BLaER1 (cell line): Measurements from ENCODE around the gene RGS11.

ENCODE experiments used
- H3K27ac ChIP-seq: shearing (Covaris generic); formaldehyde crosslinking; 2 replicates; pipeline ENCODE4 v1.8.1; 2022
- H3K27me3 ChIP-seq: shearing (Covaris generic); formaldehyde crosslinking; 2 replicates; pipeline ENCODE4 v1.8.1; 2022
- H3K36me3 ChIP-seq: shearing (Covaris generic); formaldehyde crosslinking; 2 replicates; pipeline ENCODE4 v1.8.1; 2022
- H3K4me1 ChIP-seq: shearing (Covaris generic); formaldehyde crosslinking; 2 replicates; pipeline ENCODE4 v1.8.1; 2022
- H3K4me2 ChIP-seq: shearing (Covaris generic); formaldehyde crosslinking; 2 replicates; pipeline ENCODE4 v1.8.1; 2022
- H3K4me3 ChIP-seq: shearing (Covaris generic); formaldehyde crosslinking; 2 replicates; pipeline ENCODE4 v1.8.1; 2022
- H3K9ac ChIP-seq: shearing (Covaris generic); formaldehyde crosslinking; 2 replicates; pipeline ENCODE4 v1.8.1; 2022
- H3K9me3 ChIP-seq: shearing (Covaris generic); formaldehyde crosslinking; 2 replicates; pipeline ENCODE4 v1.8.1; 2022
- H4K20me1 ChIP-seq: shearing (Covaris generic); formaldehyde crosslinking; 2 replicates; pipeline ENCODE4 v1.8.1; 2022
- Cebpa-rat ChIP-seq: shearing (Covaris generic); IDR thresholded peaks from 2 replicates; pipeline ENCODE4 v1.8.1; 2022

Gene RGS11

GRCh38 chr16:275786-276232 is at the start of gene RGS11:
TSS of gene RGS11 (minus strand) at chr16:275944. CDS start at chr16:275911, 33 bp downstream.
- H3K4me2 ChIP-seq, result peak within 1 kb of the TSS; percentile 57

GRCh38 chr16:324451-325334 is 48.9 kb upstream of the RGS11 start:
- Histone ChIP-seq H3K36me3 (peaks cover 18% of the 10 kb centered on the region; the same call in 1 of the 2 replicates), H3K9me3 (no peaks in the 10 kb centered on the region), H3K4me2 (peak overlapping the region; percentile 98), H3K27ac (peak overlapping the region; percentile 52), H3K4me1 (peaks cover 98% of the 10 kb centered on the region), H3K27me3 (no peaks in the 10 kb centered on the region), H3K4me3 (peak overlapping the region; percentile 61), H3K9ac (peak overlapping the region; percentile 67), H4K20me1 (peaks cover 98% of the 10 kb centered on the region)
- TF ChIP-seq Cebpa-rat, result no peak

More at GRCh38 chr16:275786-276232, at the start of gene RGS11:
- Histone ChIP-seq H3K4me1 (peaks cover 16% of the 10 kb centered on the region), H3K9me3 (no peaks in the 10 kb centered on the region), H3K27ac (no peak within 1 kb of the TSS), H4K20me1 (peaks cover 8% of the 10 kb centered on the region; the same call in 1 of the 2 replicates), H3K9ac (no peak within 1 kb of the TSS), H3K4me3 (no peak within 1 kb of the TSS), H3K36me3 (no peaks in the 10 kb centered on the region), H3K27me3 (peaks cover 66% of the 10 kb centered on the region)
- TF ChIP-seq Cebpa-rat, result no peak

DNA sequence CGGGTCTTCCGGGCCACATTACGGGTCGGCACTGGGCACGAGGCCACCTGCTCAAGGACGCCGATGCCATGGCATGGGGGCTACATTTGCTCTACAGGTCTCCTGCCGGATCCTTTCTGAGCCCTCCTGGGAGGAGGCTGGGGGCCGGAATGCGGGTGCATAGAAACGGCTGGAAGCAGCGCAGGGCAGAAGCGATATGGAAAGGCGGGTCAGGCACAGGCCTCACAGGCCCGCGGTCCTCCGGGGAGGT is 48.4 kb upstream of the RGS11 start:
- Histone ChIP-seq H3K4me1 (peaks cover 98% of the 10 kb centered on the region), H3K9ac (no peak overlapping the region), H3K4me2 (peak overlapping the region; percentile 98), H3K9me3 (no peaks in the 10 kb centered on the region), H3K27me3 (no peaks in the 10 kb centered on the region), H3K27ac (no peak overlapping the region), H3K36me3 (peaks cover 23% of the 10 kb centered on the region), H3K4me3 (peak overlapping the region; percentile 61), H4K20me1 (peaks cover 98% of the 10 kb centered on the region)
- no peak for TF ChIP-seq Cebpa-rat

- H3K4me2 ChIP-seq, result no peak overlapping the region
- no peaks in the 10 kb centered on the region for H3K27me3 ChIP-seq
- no peak for TF ChIP-seq Cebpa-rat
- H3K4me1 ChIP-seq, result peaks cover 89% of the 10 kb centered on the region
- H3K9me3 ChIP-seq, result no peaks in the 10 kb centered on the region
- H3K27ac ChIP-seq, result no peak overlapping the region
- H3K36me3 ChIP-seq, result peaks cover 38% of the 10 kb centered on the region
- no peak overlapping the region for H3K4me3 ChIP-seq
- H3K9ac ChIP-seq, result no peak overlapping the region
- peaks cover 98% of the 10 kb centered on the region for H4K20me1 ChIP-seq
Measured at GRCh38 chr16:322476-323143, 46.9 kb upstream of the RGS11 start.

GRCh38 chr16:321532-321931 is 45.8 kb upstream of the RGS11 start:
- Histone ChIP-seq H4K20me1 (peaks cover 98% of the 10 kb centered on the region), H3K27ac (no peak overlapping the region), H3K9ac (no peak overlapping the region), H3K4me2 (peak overlapping the region; percentile 35), H3K4me3 (no peak overlapping the region), H3K4me1 (peaks cover 87% of the 10 kb centered on the region), H3K36me3 (peaks cover 49% of the 10 kb centered on the region), H3K27me3 (no peaks in the 10 kb centered on the region), H3K9me3 (no peaks in the 10 kb centered on the region)
- no peak for TF ChIP-seq Cebpa-rat

DNA sequence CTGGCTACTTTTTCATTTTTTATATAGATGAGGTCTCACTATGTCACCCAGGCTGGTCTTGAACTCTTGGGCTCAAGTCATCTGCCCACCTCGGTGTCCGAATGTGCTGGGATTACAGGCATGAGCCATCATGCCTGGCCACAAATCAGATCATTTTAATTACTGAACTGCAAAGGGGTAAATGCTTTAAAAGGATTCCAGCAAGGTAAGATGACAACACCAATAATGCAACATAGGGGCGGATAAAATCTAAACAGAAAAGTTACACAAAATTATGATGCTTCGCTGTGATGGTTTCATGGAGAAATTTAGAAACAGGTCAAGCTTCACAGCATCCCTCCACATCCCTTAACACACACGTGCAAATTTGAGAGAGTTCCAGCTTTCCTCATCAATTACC is 44.5 kb upstream of the RGS11 start:
- H4K20me1 ChIP-seq, result peaks cover 98% of the 10 kb centered on the region
- H3K27me3 ChIP-seq, result no peaks in the 10 kb centered on the region
- H3K4me3 ChIP-seq, result no peak overlapping the region
- H3K4me1 ChIP-seq, result peaks cover 87% of the 10 kb centered on the region
- H3K9me3 ChIP-seq, result no peaks in the 10 kb centered on the region
- H3K27ac ChIP-seq, result no peak overlapping the region
- TF ChIP-seq Cebpa-rat, result no peak
- H3K9ac ChIP-seq, result no peak overlapping the region
- peaks cover 49% of the 10 kb centered on the region for H3K36me3 ChIP-seq
- peak overlapping the region; percentile 23; the same call in 1 of the 2 replicates for H3K4me2 ChIP-seq

DNA sequence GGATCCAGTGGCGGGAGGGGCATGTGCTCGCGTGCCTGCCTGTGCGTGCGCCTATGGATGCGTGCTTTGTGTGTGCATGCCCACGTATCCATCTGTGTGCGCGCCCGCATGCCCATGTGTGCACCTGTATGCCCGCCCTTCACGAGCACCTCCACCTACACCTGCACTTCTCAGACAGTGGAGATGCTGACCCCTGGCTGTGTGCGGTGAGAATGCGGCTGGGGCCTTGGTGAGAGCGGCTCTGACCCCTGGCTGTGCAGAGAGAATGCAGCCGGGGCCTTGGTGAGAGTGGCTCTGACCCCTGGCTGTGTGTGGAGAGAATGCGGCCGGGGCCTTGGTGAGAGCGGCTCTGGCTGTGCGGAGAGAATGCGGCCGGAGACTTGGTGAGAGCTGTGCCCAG is 42.9 kb upstream of the RGS11 start:
- Histone ChIP-seq H3K9me3 (no peaks in the 10 kb centered on the region), H4K20me1 (peaks cover 98% of the 10 kb centered on the region), H3K27ac (no peak overlapping the region), H3K4me2 (no peak overlapping the region), H3K36me3 (peaks cover 64% of the 10 kb centered on the region), H3K27me3 (no peaks in the 10 kb centered on the region), H3K4me1 (peaks cover 76% of the 10 kb centered on the region), H3K9ac (no peak overlapping the region), H3K4me3 (no peak overlapping the region)
- TF ChIP-seq Cebpa-rat, result no peak

GRCh38 chr16:317583-317982 is 41.8 kb upstream of the RGS11 start:
- Histone ChIP-seq H3K9me3 (no peaks in the 10 kb centered on the region), H3K4me2 (no peak overlapping the region), H3K9ac (no peak overlapping the region), H3K27me3 (no peaks in the 10 kb centered on the region), H3K4me3 (no peak overlapping the region), H3K27ac (no peak overlapping the region), H4K20me1 (peaks cover 98% of the 10 kb centered on the region), H3K4me1 (peaks cover 66% of the 10 kb centered on the region), H3K36me3 (peaks cover 73% of the 10 kb centered on the region)
- no peak for TF ChIP-seq Cebpa-rat

GRCh38 chr16:316741-317464 is 41.2 kb upstream of the RGS11 start:
- Histone ChIP-seq H3K4me1 (peaks cover 60% of the 10 kb centered on the region), H3K4me2 (no peak overlapping the region), H3K4me3 (no peak overlapping the region), H4K20me1 (peaks cover 98% of the 10 kb centered on the region), H3K36me3 (peaks cover 73% of the 10 kb centered on the region), H3K27me3 (no peaks in the 10 kb centered on the region), H3K27ac (no peak overlapping the region), H3K9me3 (no peaks in the 10 kb centered on the region), H3K9ac (no peak overlapping the region)
- TF ChIP-seq Cebpa-rat, result no peak
